Neuronal stem cell (in vitro differentiated cells): ENCODE results near the gene EPHB4.
A peak's percentile ranks its signal among the peaks of the same experiment; 100 is the strongest.

Experiments used
- DNase-seq: peaks from one replicate; pipeline ENCODE4 v3.0.0-alpha.2; 2013; ENCODE audit warnings: low spot score
- H2AFZ ChIP-seq: one replicate; pipeline ENCODE4 v1.6.1; 2013; ENCODE audit warnings: mild to moderate bottlenecking, low read length, inconsistent platforms
- H2AK5ac ChIP-seq: 2 replicates; pipeline ENCODE4 v1.6.1; 2013; ENCODE audit warnings: low read depth, mild to moderate bottlenecking, inconsistent platforms, low read length, moderate library complexity, mixed read lengths
- H2BK120ac ChIP-seq: 2 replicates; pipeline ENCODE4 v1.6.1; 2013; ENCODE audit warnings: low read depth, mild to moderate bottlenecking, inconsistent platforms, low read length, moderate library complexity, mixed read lengths
- H2BK12ac ChIP-seq: one replicate; pipeline ENCODE4 v1.6.1; 2013; ENCODE audit warnings: low read length, inconsistent platforms
- H2BK15ac ChIP-seq: 2 replicates; pipeline ENCODE4 v1.6.1; 2013; ENCODE audit warnings: mild to moderate bottlenecking, low read length, inconsistent platforms, mixed read lengths
- H2BK5ac ChIP-seq: one replicate; pipeline ENCODE4 v1.6.1; 2013; ENCODE audit warnings: inconsistent platforms, mild to moderate bottlenecking, low read length, moderate library complexity
- H3K14ac ChIP-seq: one replicate; pipeline ENCODE4 v1.6.1; 2013; ENCODE audit warnings: low read length, inconsistent platforms
- H3K18ac ChIP-seq: 2 replicates; pipeline ENCODE4 v1.6.1; 2013; ENCODE audit warnings: low read length, inconsistent platforms
- H3K23ac ChIP-seq: 2 replicates; pipeline ENCODE4 v1.6.1; 2013; ENCODE audit warnings: low read depth, mild to moderate bottlenecking, mixed read lengths, low read length, inconsistent platforms; ENCODE audit not compliant: poor library complexity
- H3K27ac ChIP-seq: replicated peaks from 3 replicates; pipeline ENCODE4 v1.5.1; 2013; ENCODE audit warnings: low read length, inconsistent platforms
- H3K27me3 ChIP-seq, 3 experiments: 2 replicates each; pipeline ENCODE4 v1.6.1; 2013; ENCODE audit warnings: low read length in 3 of 3, mild to moderate bottlenecking in 2 of 3, inconsistent platforms in 1 of 3, low read depth in 1 of 3, mixed read lengths in 1 of 3, moderate library complexity in 1 of 3; ENCODE audit not compliant: control insufficient read depth in 3 of 3, insufficient read depth in 3 of 3
- H3K36me3 ChIP-seq, 2 donors: replicated peaks in 1 of 2; 2 replicates each; pipeline ENCODE4 v1.6.1; 2013; ENCODE audit warnings: low read length in 2 of 2; ENCODE audit not compliant: control insufficient read depth in 2 of 2, insufficient read depth in 2 of 2
- H3K4ac ChIP-seq: 2 replicates; pipeline ENCODE4 v1.6.1; 2013; ENCODE audit warnings: inconsistent platforms, mild to moderate bottlenecking, low read length, moderate library complexity
- H3K4me1 ChIP-seq, 2 donors: 1 replicate in 1 of 2; 2 replicates in 1 of 2; pipeline ENCODE4 v1.6.1; 2013; ENCODE audit warnings: low read length in 2 of 2, low read depth in 1 of 2; ENCODE audit not compliant: control insufficient read depth in 2 of 2, insufficient read depth in 1 of 2
- H3K4me2 ChIP-seq: one replicate; pipeline ENCODE4 v1.6.1; 2013; ENCODE audit warnings: mild to moderate bottlenecking, low read length, inconsistent platforms; ENCODE audit not compliant: insufficient read depth, poor library complexity, severe bottlenecking
- H3K4me3 ChIP-seq, 2 donors: 2 replicates each; pipeline ENCODE4 v1.5.1; 2013; ENCODE audit warnings: low read length in 2 of 2, mild to moderate bottlenecking in 2 of 2, inconsistent platforms in 1 of 2, moderate library complexity in 1 of 2
- H3K79me1 ChIP-seq: one replicate; pipeline ENCODE4 v1.6.1; 2013; ENCODE audit warnings: low read depth, mild to moderate bottlenecking, inconsistent platforms, low read length, moderate library complexity
- H3K9ac ChIP-seq: one replicate; pipeline ENCODE4 v1.6.1; 2013; ENCODE audit warnings: mild to moderate bottlenecking, low read depth, low read length, inconsistent platforms; ENCODE audit not compliant: poor library complexity
- H3K9me3 ChIP-seq, 2 donors: replicated peaks in 1 of 2; 2 replicates each; pipeline versions ENCODE3 to v1.6.1; 2013; ENCODE audit warnings: low read length in 2 of 2, mild to moderate bottlenecking in 2 of 2, inconsistent platforms in 1 of 2, low read depth in 1 of 2, mixed read lengths in 1 of 2, moderate library complexity in 1 of 2; ENCODE audit not compliant: control insufficient read depth in 2 of 2, insufficient read depth in 1 of 2
- H4K8ac ChIP-seq: one replicate; pipeline ENCODE4 v1.6.1; 2013; ENCODE audit warnings: low read depth, mild to moderate bottlenecking, inconsistent platforms, low read length, moderate library complexity
- H4K91ac ChIP-seq: one replicate; pipeline ENCODE4 v1.6.1; 2013; ENCODE audit warnings: low read length, low read depth, mild to moderate bottlenecking, inconsistent platforms; ENCODE audit not compliant: poor library complexity
- WGBS, 2 donors: extraction: QIAGEN DNeasy Blood & Tissue Kit; methylation state at CpG; one replicate each; pipeline ENCODE4 v1.1.7; 2013; ENCODE audit warnings: missing lambda C conversion rate in 2 of 2, mixed read lengths in 1 of 2; ENCODE audit not compliant: insufficient read length in 2 of 2, insufficient replicate concordance in 1 of 2; ENCODE audit errors: extremely low coverage in 2 of 2; 5-methylcytosine and 5-hydroxymethylcytosine counted together

The EPHB4 gene

GRCh38 chr7:100826514-100827329, 601 bp downstream of the EPHB4 start:
- peaks cover 10 to 14% of the 10 kb centered on the region in 2 donors for H3K4me1 ChIP-seq

DNA sequence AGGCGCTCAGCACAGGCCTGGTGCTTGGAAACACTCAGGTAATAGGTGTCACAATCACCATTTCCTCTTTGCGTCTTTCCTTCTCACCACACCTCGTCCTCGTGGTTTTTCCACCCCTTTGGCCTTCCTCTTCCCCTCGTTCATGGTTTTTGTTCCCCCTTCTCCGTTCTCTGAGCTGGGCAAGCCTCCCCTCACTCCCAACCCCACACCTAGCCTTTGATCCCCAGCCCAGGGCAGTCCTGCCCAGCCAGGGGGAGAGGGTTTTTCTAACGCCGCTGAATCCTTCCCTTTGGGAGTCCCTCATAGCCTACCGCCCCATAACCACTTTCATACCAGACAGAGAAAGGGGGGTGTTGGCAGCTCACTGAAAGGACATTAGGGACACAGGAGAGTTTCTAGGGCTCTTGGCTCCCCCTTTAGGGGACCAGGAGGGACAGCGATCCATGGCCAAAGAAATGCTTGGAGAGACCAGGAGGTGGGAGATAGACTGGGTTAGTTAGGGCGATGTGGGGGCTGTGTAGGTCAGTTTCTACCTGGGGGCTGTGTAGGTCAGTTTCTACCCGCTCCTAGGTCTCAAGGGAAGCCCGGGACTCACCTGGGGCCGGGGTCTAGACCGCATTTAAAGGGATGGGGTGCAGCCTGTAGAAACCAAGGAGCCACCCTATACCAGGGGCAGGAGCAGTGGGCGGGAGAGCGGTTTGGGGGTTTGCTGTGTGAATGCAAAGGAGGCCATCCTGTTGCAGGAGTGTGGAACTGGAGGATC, 1.4 kb downstream of the EPHB4 start:
- Histone ChIP-seq H3K79me1 (peaks cover 16% of the 10 kb centered on the region), H3K4me3 (peak overlapping the region; percentile 94 to 99), H2AFZ (peak overlapping the region; percentile 96), H2BK120ac (no peak overlapping the region), H3K9ac (peak overlapping the region; percentile 89), H3K4me2 (peak overlapping the region; percentile 83), H3K27me3 (no peaks in the 10 kb centered on the region), H3K27ac (peak overlapping the region; percentile 54), H3K14ac (no peak overlapping the region), H4K91ac (no peak overlapping the region), H3K23ac (no peak overlapping the region), H2BK5ac (no peak overlapping the region), H2BK15ac (no peak overlapping the region), H3K9me3 (peaks cover 0 to 2% of the 10 kb centered on the region in 2 donors), H3K4ac (no peak overlapping the region), H3K18ac (peak overlapping the region; percentile 31), H3K36me3 (peaks cover 31 to 47% of the 10 kb centered on the region in 2 donors), H2AK5ac (no peak overlapping the region), H2BK12ac (no peak overlapping the region), H4K8ac (no peak overlapping the region), H3K4me1 (peaks cover 10 to 14% of the 10 kb centered on the region in 2 donors)
- WGBS, 2 donors: no CpG with 5 or more reads among the region's 17 CpGs
- DNase-seq: no peak

More at GRCh38 chr7:100826514-100827329, 601 bp downstream of the EPHB4 start:
- H3K4ac ChIP-seq: peak overlapping the region; percentile 9
- no peak overlapping the region for H2BK120ac ChIP-seq
- H3K23ac ChIP-seq: peak overlapping the region; percentile 77
- H4K8ac ChIP-seq: peak overlapping the region; percentile 9
- H3K36me3 ChIP-seq: peaks cover 30 to 41% of the 10 kb centered on the region in 2 donors
- no peak overlapping the region for H2BK5ac ChIP-seq
- H3K18ac ChIP-seq: peak overlapping the region; percentile 97
- DNase-seq: no peak
- H3K4me3 ChIP-seq: peak overlapping the region; percentile 94 to 99
- peak overlapping the region; percentile 89 for H3K9ac ChIP-seq
- H4K91ac ChIP-seq: no peak overlapping the region
- H2BK12ac ChIP-seq: no peak overlapping the region
- H2AK5ac ChIP-seq: peak overlapping the region; percentile 96
- H3K9me3 ChIP-seq: peaks cover 0 to 2% of the 10 kb centered on the region in 2 donors
- H3K79me1 ChIP-seq: peaks cover 16% of the 10 kb centered on the region
- H3K27ac ChIP-seq: peak overlapping the region; percentile 66
- H3K27me3 ChIP-seq: no peaks in the 10 kb centered on the region
- no CpG with 5 or more reads among the region's 71 CpGs for WGBS, 2 donors
- peak overlapping the region; percentile 96 for H2AFZ ChIP-seq
- peak overlapping the region; percentile 83 for H3K4me2 ChIP-seq
- peak overlapping the region; percentile 78 for H3K14ac ChIP-seq
- H2BK15ac ChIP-seq: peak overlapping the region; percentile 93

DNA sequence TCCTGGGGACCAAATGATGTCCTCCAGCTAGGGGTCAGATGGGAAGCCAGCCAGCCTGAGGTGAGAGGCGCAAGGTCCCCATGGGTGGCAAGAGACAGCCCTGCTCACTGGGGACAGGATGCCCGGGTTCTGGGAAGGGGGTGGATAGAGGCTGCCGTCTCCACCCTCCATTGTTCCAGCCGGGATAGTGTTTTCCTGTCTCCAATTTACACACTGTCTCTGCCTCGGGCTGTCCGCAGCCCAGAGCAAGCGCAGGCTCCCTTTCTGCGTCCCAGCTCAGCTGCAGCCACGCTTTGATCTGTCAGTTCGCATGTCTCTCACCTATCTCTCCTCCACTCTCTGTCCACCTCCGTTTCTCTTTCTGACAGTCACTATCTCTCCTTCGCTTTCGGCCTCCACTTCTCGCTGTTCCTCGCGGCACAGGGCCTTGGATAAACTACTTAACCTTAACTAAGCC, 2.1 kb downstream of the EPHB4 start:
- H2BK5ac ChIP-seq: no peak overlapping the region
- peaks cover 0 to 2% of the 10 kb centered on the region in 2 donors for H3K9me3 ChIP-seq
- H2AK5ac ChIP-seq: no peak overlapping the region
- H3K9ac ChIP-seq: peak overlapping the region; percentile 89
- H2BK15ac ChIP-seq: no peak overlapping the region
- peaks cover 10 to 14% of the 10 kb centered on the region in 2 donors for H3K4me1 ChIP-seq
- peak overlapping the region; percentile 14 for H3K14ac ChIP-seq
- peaks cover 16% of the 10 kb centered on the region for H3K79me1 ChIP-seq
- H2BK12ac ChIP-seq: no peak overlapping the region
- no peak overlapping the region for H3K4ac ChIP-seq
- no peak overlapping the region for H4K8ac ChIP-seq
- no peak overlapping the region for H2AFZ ChIP-seq
- H3K36me3 ChIP-seq: peaks cover 34 to 54% of the 10 kb centered on the region in 2 donors
- no peak overlapping the region for H4K91ac ChIP-seq
- no peak for DNase-seq
- no peak overlapping the region for H3K23ac ChIP-seq
- no peak overlapping the region for H3K27ac ChIP-seq
- peak overlapping the region; percentile 94 to 99 for H3K4me3 ChIP-seq
- H3K4me2 ChIP-seq: peak overlapping the region; percentile 83
- WGBS, 2 donors: no CpG with 5 or more reads among the region's 16 CpGs
- no peaks in the 10 kb centered on the region for H3K27me3 ChIP-seq
- no peak overlapping the region for H3K18ac ChIP-seq
- H2BK120ac ChIP-seq: no peak overlapping the region
